DMS153 treated with DMSO at 0.1 percent for 48 hours (cell line): ENCODE data around the gene NEURL1B.
"Not testable (repeated sequence)": the region's sequence is repeated elsewhere in the genome, so short reads cannot be mapped to it uniquely, and the experiment has no call there.

ENCODE experiments used
- DNase-seq: peaks from one replicate; lab custom pipeline; 2025; ENCODE audit not compliant: unreplicated experiment; lab: John Stamatoyannopoulos, UW

NEURL1B gene

GRCh38 chr5:172692981-172693380 is 51.9 kb downstream of the NEURL1B start:
- DNase-seq, result no peak

GRCh38 chr5:172694061-172694460 is 53.0 kb downstream of the NEURL1B start:
- DNase-seq, result no peak

GRCh38 chr5:172694541-172694940 is 53.5 kb downstream of the NEURL1B start:
- no peak for DNase-seq

- no peak for DNase-seq
Measured at GRCh38 chr5:172695232-172696054, 54.4 kb downstream of the NEURL1B start.

DNA sequence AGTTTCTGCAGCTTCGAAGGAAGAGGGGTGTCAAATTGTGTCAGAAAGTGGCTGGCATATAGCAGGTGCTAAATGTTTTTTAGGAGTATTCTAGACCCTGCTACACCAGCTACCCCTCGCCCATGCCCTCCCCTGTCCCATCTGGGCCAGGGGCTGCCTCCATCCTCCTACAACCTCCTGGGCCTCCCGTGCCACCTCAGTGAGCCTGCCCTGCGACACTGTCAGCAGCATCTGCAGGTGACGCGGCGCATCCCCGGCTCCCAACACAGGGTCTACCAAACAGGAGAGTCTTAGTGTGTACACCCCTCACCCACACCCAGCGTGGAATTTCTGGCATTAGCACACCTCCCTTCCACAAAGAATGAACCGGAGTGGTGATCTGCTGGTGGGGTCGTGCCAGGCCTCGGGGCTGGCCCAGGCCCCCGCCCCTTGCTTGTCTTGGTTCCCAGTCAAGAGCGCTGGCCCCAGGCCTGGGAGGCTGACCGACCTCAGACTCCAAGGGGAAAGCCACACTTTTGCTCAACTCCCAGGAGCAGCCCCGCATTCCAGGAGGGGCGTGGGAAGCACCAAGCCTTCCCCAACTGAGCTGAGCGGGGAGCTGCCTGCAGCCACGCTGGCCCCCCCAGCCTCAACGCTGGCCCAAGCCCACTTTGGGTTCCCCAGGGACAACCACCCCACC is 55.2 kb downstream of the NEURL1B start:
- no peak for DNase-seq

DNA sequence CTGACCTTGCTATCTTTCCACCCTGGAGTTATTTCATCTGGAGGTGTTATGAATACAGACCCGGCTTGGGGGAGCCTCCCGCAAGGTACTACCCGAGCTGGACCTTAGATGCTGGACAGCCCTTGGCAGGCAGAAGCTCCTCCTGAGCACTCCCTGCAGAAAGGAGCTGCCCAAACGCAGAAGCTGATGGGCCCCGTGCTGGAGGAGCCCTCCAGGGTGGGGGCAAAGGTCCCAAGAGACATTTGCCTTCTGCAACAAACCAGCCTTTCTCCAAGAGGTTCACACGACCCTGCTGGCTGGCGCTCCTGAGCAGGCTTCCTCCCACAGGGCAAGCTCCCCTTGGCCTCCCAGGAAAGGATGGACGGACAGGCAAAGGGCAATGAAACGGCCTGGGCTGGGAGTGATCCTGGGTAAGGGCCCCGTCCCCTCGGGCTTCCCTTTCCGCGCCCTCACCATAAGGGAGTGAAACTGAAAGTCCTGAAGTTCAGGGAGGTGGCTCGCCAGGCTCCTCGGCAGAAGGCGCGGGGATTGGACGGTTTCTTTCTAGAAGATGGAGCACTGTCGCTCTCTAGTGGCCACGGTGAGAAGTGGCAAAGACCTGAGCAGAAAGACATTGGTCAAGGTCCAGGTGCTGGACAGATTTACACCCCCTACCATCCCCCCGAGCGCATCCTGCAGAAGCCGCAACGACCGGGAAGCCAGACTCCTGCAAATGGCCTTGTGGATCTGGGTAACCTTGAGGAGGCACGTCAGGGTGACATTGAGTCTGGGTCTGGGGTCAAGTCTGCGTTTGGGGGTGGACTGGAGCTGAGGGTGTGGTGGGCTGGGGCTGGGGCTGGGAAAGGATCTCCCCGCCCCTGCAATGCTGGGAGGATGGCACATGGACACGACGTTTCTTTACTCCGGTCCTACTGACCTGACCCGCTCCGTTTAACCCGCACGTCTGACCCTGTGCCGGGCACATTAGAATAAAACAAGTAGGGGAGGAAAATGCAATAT is 56.4 kb downstream of the NEURL1B start:
- peak; percentile 67 for DNase-seq

GRCh38 chr5:172699423-172699822 is 58.4 kb downstream of the NEURL1B start:
- no peak for DNase-seq

GRCh38 chr5:172699999-172700364 is 58.9 kb downstream of the NEURL1B start:
- DNase-seq, result no peak

DNA sequence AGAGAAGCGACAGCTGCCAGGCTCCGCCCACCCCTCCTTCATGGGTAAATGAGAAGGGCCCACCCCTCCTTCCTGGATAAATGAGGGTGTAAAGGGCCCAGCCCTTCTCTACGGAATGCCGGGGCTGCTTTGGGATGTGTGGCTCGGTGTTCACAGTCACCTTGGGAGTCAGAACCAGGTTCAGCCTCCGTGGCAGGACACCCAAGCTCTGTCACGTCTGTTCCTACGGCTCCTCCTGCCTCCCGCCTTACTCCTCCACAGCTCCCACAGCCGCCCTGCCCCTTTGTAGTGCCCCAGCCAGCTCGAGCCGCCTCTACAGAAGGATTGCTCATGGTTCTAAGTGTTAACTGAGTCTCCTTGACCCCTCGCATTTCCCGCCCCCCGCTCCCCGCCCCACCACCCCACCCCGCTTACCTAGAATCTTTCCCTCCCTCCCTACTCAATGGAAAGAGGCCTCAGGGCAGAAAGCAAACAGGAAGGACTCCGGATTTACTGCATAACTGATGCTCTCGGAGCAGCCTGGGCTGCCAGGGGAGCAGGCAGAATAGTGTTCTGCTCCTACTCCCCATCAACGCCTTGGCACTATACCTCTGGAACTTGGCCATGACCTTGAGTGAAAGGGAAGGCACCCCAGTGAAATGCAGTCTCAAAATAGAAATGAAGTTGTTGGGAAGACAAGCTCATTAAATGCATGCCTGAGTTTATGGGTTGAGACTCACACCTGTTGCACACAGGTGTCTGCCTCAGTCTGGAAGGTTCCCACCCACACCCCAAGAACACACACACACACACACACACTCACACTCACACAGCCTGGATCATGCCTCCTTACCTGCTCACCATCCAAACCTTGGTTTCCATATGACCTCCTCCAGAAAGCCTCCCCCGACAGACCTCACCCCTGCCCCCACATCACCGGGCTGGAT is 59.6 kb downstream of the NEURL1B start:
- DNase-seq, result no peak

GRCh38 chr5:172701291-172701656 is 60.2 kb downstream of the NEURL1B start:
- no peak for DNase-seq

DNA sequence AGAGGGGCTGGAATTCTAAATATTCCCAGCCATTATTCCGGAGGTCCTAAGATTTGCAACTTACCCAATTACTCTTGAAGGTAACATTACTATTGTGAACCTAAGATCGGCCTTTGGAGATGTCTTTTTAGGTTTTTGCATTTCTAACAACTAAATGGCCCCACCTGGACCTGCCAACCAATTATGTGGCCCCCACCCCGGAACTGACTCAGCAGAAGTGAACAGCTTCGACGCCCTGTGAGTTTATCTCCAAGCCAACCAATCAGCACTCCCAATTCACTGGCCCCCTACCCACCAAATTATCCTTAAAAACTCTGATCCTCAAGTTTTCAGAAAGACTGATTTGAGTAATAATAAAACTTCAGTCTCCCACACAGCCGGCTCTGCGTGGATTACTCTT is 62.9 kb downstream of the NEURL1B start:
- no peak for DNase-seq

DNA sequence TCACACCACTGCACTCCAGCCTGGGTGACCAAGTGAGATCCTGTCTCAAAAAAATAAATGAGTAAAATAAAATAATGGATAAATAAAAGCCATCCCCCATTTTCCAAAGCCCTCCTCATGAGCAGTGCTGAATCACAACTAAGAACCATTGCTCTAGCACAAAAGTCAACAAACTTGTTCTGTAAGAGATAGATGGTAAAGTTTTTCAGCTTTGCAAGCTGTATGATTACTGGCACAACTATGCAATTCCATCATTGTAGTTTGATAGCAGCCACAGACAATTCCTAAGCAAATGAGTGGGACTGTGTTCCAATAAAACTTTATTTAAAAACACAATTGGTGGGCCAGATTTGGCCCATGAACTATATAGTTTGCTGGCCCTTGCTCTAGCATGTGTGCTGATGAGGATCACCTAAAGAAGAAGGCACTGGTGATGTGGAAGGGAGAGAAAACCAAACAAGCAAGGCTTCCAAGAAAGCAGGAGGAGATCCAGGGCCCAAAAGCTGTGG is 64.6 kb downstream of the NEURL1B start:
- DNase-seq, result no peak

GRCh38 chr5:172706796-172707195 is 65.7 kb downstream of the NEURL1B start:
- DNase-seq, result no peak

DNA sequence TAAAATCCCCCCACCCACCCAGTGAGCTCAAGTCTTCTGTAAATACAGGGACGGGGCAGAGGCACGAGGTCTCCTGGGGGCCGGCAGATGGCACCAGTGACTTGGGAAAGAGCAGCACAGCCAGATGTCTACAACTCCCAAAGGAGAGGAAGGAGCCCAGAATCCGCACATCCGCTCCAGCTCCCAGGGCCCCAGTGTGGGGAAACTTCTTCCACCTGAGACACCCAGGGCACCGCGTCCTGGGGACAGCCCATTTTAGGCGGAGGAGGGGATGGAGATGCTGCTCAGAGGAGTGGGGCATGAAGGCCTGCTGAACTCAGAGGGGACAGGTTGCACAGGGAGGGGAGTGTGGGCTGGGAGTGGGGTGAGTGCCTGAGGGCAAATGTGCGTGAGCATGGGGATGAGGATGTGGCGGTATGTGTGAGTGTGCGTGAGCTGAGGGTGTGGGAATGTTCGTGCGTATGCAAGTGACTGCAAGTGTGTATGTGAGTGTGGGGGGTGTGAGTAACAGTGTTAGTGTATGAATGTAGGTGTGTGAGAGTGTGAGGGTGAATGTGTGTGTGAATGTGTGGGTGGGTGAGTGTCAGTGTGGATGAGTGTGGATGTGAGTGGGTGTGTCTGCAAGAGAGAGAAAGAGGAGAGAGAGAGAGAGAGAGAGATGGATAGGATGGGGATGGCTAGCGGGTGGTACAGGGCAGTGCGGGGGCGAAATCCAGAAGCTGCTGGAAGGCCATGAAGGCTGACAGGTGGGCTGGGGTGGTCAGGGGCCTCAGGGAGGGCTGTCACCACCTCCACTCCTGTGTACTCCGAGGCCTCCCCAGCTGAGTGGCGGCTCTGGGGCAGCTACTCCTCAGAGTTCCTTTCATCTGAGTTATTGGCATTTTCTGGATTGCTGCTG is 66.5 kb downstream of the NEURL1B start:
- no peak for DNase-seq

DNA sequence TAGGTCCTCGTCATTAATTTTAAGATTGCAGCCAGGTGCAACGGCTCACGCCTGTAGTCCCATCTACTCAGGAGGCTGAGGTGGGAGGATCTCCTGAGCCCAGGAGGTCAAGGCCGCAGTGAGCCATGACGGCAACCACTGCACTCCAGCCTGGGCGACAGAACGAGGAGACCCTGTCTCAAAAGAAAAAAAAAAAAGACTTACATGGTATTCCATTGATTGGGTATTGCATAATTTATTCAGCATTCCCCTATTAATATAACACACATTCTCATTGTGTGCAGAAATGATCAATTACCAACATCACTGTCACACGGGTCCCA is 67.1 kb downstream of the NEURL1B start:
- DNase-seq, result no peak

DNA sequence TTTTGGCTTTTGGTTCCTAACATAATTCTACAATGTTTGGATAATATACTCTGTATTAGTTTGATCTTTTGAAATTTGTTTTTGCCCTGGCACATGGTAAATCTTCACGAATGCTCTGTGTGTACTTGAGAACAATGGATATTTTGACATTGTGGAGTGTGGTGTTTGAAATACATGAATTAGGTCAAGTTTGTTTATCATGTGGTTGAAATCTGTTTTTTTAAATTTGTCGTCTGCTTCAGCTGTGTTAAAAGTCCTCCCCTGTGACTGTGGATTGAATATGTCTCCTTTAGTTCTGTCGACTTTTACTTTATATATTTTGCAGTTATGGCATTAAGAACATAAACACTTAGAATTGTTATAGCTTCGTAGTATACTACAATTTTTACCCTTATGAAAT is 69.6 kb downstream of the NEURL1B start:
- DNase-seq, result no peak

DNA sequence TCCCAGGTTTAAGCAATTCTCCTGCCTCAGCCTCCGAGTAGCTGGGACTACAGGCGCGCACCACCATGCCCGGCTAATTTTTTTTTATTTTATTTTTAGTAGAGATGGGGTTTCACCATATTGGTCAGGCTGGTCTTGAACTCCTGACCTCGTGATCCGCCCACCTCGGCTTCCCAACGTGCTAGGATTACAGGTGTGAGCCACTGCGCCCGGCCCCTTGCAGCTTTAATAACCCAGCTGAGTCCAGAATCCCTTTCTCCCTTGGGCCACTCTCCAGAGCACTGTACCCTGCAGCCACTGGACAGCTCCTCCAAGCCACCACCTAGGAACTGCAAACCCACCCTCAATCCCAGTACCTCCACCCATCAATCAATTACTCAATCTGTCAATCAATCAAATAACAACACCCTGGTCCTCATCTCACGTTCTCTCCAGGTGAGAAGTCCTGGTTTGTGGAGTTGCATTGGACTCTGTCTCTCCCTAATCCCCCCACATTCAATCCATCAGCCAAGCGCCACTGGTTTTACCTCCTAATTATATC is 70.3 kb downstream of the NEURL1B start:
- not testable (repeated sequence) for DNase-seq

- no peak for DNase-seq
Measured at GRCh38 chr5:172712610-172713009, 71.5 kb downstream of the NEURL1B start.
